HG03521 (cell line): ENCODE results near the gene TMEM135.

Experiments used
- ATAC-seq: cut with Tn5 transposase; IDR thresholded peaks from one replicate; pipeline ENCODE4 v1.9.1; 2021; ENCODE audit warnings: mild to moderate bottlenecking, moderate library complexity; ENCODE audit not compliant: unreplicated experiment

TMEM135 gene

GRCh38 chr11:87347441-87347840 is 309.7 kb downstream of the TMEM135 start:
- no peak for ATAC-seq

GRCh38 chr11:87347854-87348253 is 310.1 kb downstream of the TMEM135 start:
- no peak for ATAC-seq

GRCh38 chr11:87351676-87352075 is 313.9 kb downstream of the TMEM135 start:
- no peak for ATAC-seq

GRCh38 chr11:87352759-87353707 is 315.3 kb downstream of the TMEM135 start:
- ATAC-seq = peak; percentile 94

- no peak for ATAC-seq
Measured at GRCh38 chr11:87353771-87354345, 316.1 kb downstream of the TMEM135 start.

- no peak for ATAC-seq
Measured at GRCh38 chr11:87355596-87355995, 317.9 kb downstream of the TMEM135 start.

GRCh38 chr11:87356428-87356827 is 318.7 kb downstream of the TMEM135 start:
- no peak for ATAC-seq

- no peak for ATAC-seq
Measured at GRCh38 chr11:87358461-87358860, 320.7 kb downstream of the TMEM135 start.

- ATAC-seq = no peak
Measured at GRCh38 chr11:87359401-87359800, 321.7 kb downstream of the TMEM135 start.

- ATAC-seq = no peak
Measured at GRCh38 chr11:87361891-87362290, 324.2 kb downstream of the TMEM135 start.

- ATAC-seq = no peak
Measured at GRCh38 chr11:87366346-87366745, 328.6 kb downstream of the TMEM135 start.

- no peak for ATAC-seq
Measured at GRCh38 chr11:87366763-87367405, 329.1 kb downstream of the TMEM135 start.

- ATAC-seq = no peak
Measured at GRCh38 chr11:87368151-87368550, 330.4 kb downstream of the TMEM135 start.

GRCh38 chr11:87368858-87369480 is 331.2 kb downstream of the TMEM135 start:
- no peak for ATAC-seq

- ATAC-seq = no peak
Measured at GRCh38 chr11:87369888-87370287, 332.2 kb downstream of the TMEM135 start.

GRCh38 chr11:87372065-87372464 is 334.3 kb downstream of the TMEM135 start:
- ATAC-seq = no peak
